Measurements from ENCODE around the gene ABCA12.
"Not testable (repeated sequence)": the region's sequence is repeated elsewhere in the genome, so short reads cannot be mapped to it uniquely, and the experiment has no call there.

Gene ABCA12

DNA sequence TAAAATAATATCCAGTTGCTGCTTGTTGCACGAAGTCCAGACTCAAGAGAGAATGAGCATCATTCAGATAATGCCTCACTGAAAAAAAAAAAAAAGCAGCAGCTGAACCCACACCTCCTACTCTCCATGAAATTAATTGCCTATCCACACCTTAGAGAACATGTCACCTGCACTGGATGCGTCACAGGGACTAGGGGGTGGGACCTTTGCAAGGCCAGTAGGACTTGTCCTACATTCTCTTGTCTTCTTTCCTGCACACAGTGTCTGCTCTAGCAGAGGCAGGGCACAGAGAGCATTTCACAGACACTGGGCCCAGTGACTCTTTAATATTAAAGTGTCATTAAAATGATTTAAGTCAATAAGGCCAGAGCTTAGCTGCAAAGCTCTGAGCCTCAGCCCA is at the start of gene ABCA12:
TSS of gene ABCA12 (minus strand) at position 148 of the 400 bp plus-strand sequence. CDS start 418 bp downstream, outside the sequence.
- no peak for DNase-seq

DNA sequence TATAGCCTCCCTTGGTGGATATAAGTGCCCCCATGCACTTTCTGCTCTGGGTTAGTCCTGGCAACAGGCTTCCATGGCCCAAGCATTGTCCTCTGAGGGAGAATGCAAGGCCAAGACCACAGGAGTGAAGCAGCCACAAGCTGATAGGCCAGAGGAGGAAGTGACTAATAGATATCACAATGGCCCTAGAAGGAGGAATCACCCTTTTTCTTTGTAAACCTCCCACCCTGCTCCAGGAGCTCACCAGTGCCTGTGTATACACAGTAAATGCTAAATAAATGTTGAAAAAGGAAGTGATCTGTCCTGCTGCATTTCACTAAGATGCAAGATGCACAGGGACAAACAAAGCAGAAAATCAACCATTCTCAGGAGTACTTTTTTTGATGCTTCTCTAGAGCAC is 49.7 kb upstream of the ABCA12 start:
- DNase-seq: no peak

DNA sequence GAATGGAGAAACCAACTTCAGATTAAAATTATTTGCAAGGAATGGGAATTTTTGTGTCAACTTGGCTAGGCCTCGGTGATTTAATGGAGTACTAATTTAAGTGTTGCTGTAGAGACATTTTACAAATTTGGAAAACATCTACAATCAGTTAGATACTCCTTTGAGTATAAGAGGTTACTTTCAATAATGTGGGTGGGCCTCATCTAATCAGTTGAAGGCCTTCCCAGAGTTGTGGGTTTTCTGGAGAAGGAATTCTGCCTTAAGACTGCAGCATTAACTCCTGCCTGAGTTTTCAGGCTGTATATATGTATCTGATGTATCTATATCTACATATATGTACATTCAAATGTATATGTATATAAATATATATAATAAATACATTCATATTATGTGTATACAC is 47.6 kb upstream of the ABCA12 start:
- no peak for DNase-seq

DNA sequence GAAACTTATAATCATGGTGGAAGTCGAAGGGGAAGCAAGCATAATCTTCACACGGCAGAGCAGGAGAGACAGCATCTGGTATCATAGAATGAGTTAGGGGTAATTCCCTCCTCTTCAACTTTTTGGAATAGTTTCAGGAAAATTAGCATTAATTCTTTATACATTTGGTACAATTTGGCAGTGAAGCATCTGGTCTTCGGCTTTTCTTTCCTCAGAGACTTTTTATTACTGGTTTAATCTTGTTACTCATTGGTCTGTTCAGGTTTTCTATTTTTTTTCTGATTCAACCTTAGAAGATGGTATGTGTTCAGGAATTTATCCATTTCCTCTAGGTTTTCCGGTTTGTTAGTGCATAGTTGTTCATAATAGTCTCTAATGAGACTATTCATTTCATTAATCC is 39.7 kb upstream of the ABCA12 start:
- no peak for DNase-seq

DNA sequence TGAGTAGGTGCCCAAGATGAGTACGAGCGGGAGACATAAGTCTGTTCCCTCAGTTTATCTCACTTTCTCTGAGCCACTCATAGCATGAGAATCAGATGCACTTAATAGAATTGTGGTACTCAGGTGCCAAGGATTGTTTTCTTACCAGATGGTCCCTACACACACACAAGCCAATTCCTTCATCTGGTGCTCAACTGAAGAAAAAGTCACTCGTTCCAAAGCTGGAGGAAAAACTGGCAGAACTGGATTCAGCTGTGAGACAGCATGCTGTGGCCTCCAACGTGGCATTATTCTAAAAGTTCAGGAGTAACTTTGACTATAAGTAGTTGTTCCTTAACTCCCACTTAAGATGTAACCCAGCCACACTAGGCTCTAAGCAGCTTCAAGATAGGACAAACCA is 33.4 kb upstream of the ABCA12 start:
- DNase-seq: no peak

GRCh38 chr2:215171151-215171550 is 32.7 kb upstream of the ABCA12 start:
- no peak for DNase-seq

GRCh38 chr2:215166505-215166904 is 28.1 kb upstream of the ABCA12 start:
- DNase-seq: not testable (repeated sequence)

- not testable (repeated sequence) for DNase-seq
These were observed 24.9 kb upstream of the ABCA12 start for GRCh38 chr2:215163319-215163718.

DNA sequence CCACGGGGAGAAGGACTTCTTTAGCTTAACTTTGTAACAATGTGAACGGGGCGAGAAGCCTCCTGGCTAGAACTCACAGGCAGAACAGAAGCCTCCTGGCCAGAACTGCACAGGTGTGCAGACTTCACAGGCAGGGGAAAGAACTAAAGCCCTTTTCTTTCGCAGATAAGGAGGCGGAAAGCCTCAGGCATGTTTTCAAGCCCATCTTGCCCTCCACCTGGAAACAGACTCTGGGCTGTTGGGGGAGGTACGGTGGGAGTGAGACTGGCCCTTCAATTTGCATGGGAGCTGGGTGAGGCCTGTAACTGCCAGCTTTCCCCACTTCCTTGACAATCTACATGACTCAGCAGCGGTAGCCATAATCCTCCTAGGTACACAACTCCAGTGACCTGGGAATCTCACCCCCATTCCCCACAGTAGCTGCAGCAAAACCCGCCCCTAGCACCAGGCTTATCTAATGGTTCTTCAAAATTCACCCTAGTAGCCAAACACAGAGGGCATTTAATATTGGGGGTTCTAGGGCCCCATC is 22.9 kb upstream of the ABCA12 start:
- DNase-seq: no peak

DNA sequence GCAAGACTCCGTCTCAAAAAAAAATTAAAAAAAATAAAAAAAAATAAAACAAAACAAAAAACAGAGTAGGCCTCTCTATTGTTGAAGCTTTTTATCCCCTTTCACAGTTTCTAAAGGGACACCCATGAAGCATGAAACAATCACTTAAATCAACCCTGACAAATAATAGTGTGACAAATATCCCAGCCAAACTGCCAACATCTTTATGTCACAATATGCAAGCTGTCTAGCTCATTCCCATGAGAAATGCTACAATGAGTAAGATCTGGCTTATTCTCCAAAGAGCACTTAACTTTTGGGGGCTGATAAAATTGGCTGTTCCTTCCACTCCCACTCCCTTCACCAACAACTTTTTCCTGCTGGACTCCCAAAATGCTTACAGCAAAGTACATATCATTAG is 21.7 kb upstream of the ABCA12 start:
- DNase-seq: no peak

GRCh38 chr2:215156453-215156852 is 18.0 kb upstream of the ABCA12 start:
- DNase-seq: no peak

DNA sequence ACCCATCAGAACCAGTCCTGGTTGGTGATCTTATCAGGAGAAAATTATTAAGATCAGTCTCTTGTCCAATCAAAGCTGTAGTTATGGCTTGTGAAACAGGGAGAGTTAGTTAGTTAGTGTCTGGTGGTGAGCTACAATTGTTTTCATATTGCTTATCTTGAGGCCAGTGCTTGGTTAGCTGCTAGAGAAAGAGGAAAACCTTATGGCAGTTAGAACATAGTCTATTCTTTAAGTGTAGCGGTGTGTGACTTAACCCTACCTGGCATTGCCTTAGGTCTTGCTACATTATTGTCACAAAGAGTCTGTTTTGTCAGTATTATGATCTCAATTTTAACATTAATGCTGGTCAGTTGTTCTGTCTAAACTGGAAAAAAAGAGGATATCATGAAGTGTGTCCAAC is 11.5 kb upstream of the ABCA12 start:
- DNase-seq: no peak

DNA sequence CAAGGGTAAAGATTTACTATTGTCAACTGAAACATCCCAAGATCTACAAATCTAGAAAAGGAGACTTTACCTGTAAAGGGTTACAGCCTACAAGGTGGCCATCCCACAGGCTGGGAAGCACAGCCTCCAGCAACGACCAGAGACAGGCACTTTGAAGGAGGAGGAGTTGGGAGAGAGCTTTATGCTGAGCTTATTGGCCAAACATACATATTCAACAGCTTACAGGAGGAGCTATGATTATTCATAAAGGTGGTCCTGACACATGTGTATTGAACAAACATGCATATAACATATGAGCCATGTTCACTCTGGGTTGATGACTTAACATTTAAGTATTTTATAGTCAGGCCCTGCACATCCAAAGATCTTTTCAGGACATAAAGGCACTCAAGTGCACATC is 11.1 kb upstream of the ABCA12 start:
- DNase-seq: no peak

DNA sequence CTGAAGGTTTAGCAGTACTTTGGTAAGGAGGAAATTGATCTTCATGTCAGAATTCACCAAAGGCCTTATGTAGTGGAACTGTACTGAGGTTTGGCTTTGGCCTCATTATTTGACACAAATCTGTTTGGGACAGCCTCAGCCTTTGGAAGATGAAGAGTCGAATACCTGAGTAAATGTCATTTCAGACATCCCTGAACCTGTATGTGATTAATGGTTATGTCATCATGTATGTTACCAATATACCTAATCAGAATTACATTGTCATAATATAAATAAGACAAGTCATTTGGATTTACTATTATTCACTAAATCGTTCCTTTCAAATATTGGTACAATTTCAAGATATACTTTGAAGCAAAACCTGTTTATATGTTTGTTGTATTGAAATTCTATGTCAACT is 10.6 kb upstream of the ABCA12 start:
- no peak for DNase-seq

DNA sequence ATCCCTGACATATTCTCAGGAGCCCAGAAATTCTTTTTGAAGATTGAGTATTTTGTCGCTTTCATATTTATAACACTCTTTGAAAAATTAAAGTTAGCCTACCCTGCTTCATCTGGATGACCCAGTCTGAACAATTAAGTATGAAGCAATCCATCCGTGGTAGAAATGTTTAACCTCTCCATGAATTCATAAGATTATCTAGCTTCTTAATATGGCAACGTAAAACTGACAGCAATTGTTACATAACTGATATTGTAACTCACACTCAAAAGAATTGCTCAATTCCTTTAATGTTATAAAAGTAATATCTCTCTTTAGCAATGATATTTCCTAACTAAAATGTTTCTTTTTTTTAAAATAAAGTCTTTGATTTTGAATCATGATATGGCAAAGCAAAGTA is 7.2 kb upstream of the ABCA12 start:
- DNase-seq: no peak

DNA sequence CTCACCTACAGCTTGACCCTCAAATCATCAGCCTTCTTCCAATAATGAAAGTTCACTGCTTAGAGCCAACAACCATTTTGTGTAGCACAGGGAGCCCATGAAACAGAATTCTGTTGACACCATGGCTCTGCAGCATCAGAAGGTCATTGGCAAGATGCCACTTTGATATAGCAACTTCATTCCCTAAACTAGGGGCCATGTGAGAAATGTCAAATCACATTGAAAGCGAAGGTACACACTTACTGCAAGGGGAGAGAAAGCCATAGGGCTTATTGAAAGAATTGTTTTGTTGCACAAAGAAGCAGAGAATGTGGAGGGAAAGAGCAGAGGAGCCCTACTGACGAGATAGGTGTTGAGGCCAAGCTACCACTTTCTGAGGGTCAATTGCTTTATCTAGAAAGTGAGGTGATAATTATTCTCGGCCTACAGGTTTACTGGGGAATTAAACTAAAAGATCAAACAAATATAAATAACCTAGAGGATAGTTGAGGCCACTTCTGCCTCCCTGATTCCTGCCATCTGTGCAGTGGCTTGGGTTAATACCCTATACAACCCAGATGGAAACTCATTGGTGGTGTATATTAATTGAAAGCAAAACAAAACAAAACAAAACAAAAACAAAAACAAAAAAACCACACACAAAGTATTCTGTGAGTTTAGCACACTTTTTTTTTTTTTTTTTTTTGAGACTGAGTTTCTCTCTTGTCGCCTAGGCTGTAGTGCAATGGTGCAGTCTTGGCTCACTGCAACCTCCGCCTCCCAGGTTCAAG is 5.9 kb upstream of the ABCA12 start:
- no peak for DNase-seq

- DNase-seq: no peak
These were observed 5.0 kb upstream of the ABCA12 start for GRCh38 chr2:215143458-215143857.

- no peak for DNase-seq
These were observed 3.3 kb upstream of the ABCA12 start for GRCh38 chr2:215141706-215142105.

DNA sequence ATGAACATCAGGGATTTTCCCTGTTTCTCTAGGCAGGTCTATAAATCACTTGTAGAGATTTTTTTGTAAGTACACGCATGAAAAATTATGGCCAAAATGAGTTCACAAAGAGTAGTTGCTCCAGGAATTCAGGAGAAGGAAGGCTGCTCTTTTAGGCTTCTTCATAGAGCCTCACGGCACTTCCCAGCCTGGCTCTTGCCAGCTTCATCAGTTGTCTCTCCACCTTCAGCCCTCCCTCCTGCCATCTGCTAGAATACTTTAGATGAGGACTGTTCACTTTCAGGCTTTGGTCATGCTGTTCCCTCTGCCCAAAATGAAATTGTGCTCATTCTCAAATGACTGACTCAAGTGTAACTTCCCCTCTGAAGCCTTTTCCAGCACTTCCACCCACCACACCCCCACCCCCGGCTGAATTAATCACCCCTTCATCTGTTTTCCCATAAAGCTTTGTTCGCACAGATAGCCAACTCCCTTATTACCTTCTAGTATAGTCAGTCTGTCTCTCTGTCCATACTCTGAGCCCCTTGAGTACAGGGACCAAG is 1.8 kb upstream of the ABCA12 start:
- DNase-seq: no peak

DNA sequence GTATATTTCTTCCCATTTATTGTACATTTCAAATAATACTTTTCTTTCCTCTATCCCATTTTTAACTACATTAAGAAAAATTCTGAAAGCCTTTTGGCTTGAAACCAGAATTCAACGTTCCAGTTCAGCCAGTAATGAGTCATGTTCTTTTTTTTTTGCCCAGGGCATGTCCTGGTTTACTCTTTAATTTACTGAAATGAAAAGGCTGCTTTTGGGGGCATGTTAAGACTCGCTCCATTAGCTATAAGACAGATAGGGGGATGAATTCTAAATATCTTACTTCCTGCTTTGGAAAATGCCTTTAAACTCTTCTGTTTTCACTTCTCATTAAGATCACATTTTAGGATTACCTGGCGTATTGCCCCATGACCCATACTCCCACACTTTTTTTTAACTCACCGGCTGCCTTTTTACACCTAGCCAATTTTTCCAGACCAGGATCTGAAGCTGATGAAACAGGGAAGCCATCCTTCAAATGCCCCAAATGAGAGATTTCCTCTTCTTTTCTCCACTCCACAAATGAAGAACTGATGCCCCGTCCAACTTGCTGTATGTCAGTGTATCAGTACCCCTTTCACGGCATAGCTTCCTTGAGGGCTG is 585 bp downstream of the ABCA12 start:
- no peak for DNase-seq

GRCh38 chr2:215137329-215137686 is 1.1 kb downstream of the ABCA12 start:
- DNase-seq: no peak

DNA sequence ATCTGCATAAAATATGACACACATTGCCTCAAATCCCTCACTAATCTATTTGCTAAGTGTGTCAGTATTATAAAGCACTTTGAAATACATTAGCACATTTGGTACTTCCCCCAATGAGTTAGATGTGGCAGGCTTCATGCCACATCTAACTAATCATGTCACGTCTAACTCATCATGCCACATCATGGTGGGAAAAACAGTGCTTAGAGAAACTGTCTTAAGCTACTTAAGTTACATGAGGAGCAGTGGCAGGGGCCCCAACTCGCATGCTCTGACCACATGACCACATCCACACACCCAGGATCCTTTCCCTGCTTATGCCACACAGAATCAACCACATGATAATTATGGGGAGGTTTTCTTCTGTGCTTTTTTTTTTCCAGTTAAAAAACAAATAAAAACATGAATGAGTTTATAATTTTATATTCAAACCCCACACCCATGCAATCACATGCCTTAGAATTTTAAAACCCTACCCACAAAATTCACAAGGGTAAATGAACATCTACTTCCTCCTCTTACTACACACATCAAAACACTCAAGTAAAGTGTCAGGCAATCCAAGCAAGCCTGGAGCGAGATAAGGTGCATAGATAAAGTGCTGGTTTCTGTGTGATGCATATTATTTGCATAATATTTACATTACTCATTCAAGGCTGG is 1.6 kb downstream of the ABCA12 start:
- DNase-seq: no peak

- no peak for DNase-seq
These were observed 18.0 kb downstream of the ABCA12 start for GRCh38 chr2:215120401-215120800.

- no peak for DNase-seq
These were observed 18.6 kb downstream of the ABCA12 start for GRCh38 chr2:215119847-215120246.

Measured in hematopoietic multipotent progenitor cell treated with erythropoietin and hydrocortisone succinate and interleukin-3 and kit ligand, for 6 days (in vitro differentiated cells).